Superior temporal gyrus (tissue), 1 donor: ENCODE data around the gene ESPN.
A peak's percentile ranks its signal among the peaks of the same experiment; 100 is the strongest.
"Not testable (repeated sequence)": the region's sequence is repeated elsewhere in the genome, so short reads cannot be mapped to it uniquely, and the experiment has no call there.

Experiments used
- DNase-seq: peaks from one replicate; pipeline ENCODE4 v3.0.0-alpha.2; 2016; ENCODE audit errors: extremely low spot score

Gene ESPN

GRCh38 chr1:6424619-6425593 is at the start of gene ESPN:
ESPN (plus strand) TSS chr1:6424776; CDS start chr1:6424956, 180 bp downstream.
- no peak for DNase-seq

GRCh38 chr1:6378096-6378746 is 46.4 kb upstream of the ESPN start:
- no peak for DNase-seq

GRCh38 chr1:6380037-6380436 is 44.5 kb upstream of the ESPN start:
- DNase-seq = no peak

GRCh38 chr1:6384135-6384534 is 40.4 kb upstream of the ESPN start:
- no peak for DNase-seq

- DNase-seq = peak; percentile 89
These were observed 39.6 kb upstream of the ESPN start for GRCh38 chr1:6384962-6385361.

- peak; percentile 34 for DNase-seq
These were observed 38.9 kb upstream of the ESPN start for GRCh38 chr1:6385488-6386191.

- DNase-seq = no peak
These were observed 38.1 kb upstream of the ESPN start for GRCh38 chr1:6386371-6386949.

- no peak for DNase-seq
These were observed 34.6 kb upstream of the ESPN start for GRCh38 chr1:6389971-6390370.

GRCh38 chr1:6391951-6392808 is 32.4 kb upstream of the ESPN start:
- peak; percentile 31 for DNase-seq

GRCh38 chr1:6392809-6393399 is 31.7 kb upstream of the ESPN start:
- DNase-seq = no peak

GRCh38 chr1:6393400-6394187 is 31.0 kb upstream of the ESPN start, which contains the start of gene ACOT7:
ACOT7 (minus strand) TSS chr1:6393767; CDS start chr1:6393399, 368 bp downstream.
- peak; percentile 86 for DNase-seq

- DNase-seq = not testable (repeated sequence)
These were observed 29.4 kb upstream of the ESPN start for GRCh38 chr1:6395130-6395529.

- not testable (repeated sequence) for DNase-seq
These were observed 28.8 kb upstream of the ESPN start for GRCh38 chr1:6395781-6396244.

GRCh38 chr1:6396998-6397397 is 27.6 kb upstream of the ESPN start:
- no peak for DNase-seq

GRCh38 chr1:6397844-6398441 is 26.6 kb upstream of the ESPN start:
- no peak for DNase-seq

- DNase-seq = no peak
These were observed 25.3 kb upstream of the ESPN start for GRCh38 chr1:6399294-6399693.

GRCh38 chr1:6401673-6402072 is 22.9 kb upstream of the ESPN start:
- DNase-seq = no peak

GRCh38 chr1:6408023-6408422 is 16.6 kb upstream of the ESPN start:
- no peak for DNase-seq

GRCh38 chr1:6409053-6409452 is 15.5 kb upstream of the ESPN start:
- no peak for DNase-seq
